Activated effector memory CD4-positive, alpha-beta T cell treated with Interleukin-2 at 50 U/mL for 16 hours (primary cell): ENCODE results near the gene XAGE1B.
"Not testable (repeated sequence)": the region's sequence is repeated elsewhere in the genome, so short reads cannot be mapped to it uniquely, and the experiment has no call there.

ENCODE experiments used
- DNase-seq: peaks from one replicate; pipeline ENCODE4 v3.0.0-alpha.2; 2020

XAGE1B gene

GRCh38 chrX:52516987-52517325, at the start of gene XAGE1B:
Gene XAGE1B (minus strand): TSS chrX:52517063. CDS start chrX:52515527, 1,536 bp downstream.
- not testable (repeated sequence) for DNase-seq

- no peak for DNase-seq
Observed at GRCh38 chrX:52563105-52563504, 46.2 kb upstream of the XAGE1B start.

GRCh38 chrX:52558140-52558539, 41.3 kb upstream of the XAGE1B start:
- no peak for DNase-seq

- DNase-seq, result no peak
Observed at GRCh38 chrX:52556741-52557140, 39.9 kb upstream of the XAGE1B start.

GRCh38 chrX:52553995-52554642, 37.3 kb upstream of the XAGE1B start:
- no peak for DNase-seq

- DNase-seq, result not testable (repeated sequence)
Observed at GRCh38 chrX:52548769-52549168, 31.9 kb upstream of the XAGE1B start.

- DNase-seq, result no peak
Observed at GRCh38 chrX:52544147-52544840, 27.4 kb upstream of the XAGE1B start.

- DNase-seq, result no peak
Observed at GRCh38 chrX:52542311-52542710, 25.4 kb upstream of the XAGE1B start.

- DNase-seq, result not testable (repeated sequence)
Observed at GRCh38 chrX:52541051-52541450, 24.2 kb upstream of the XAGE1B start.

GRCh38 chrX:52516110-52516986, 515 bp downstream of the XAGE1B start:
- not testable (repeated sequence) for DNase-seq

- DNase-seq, result not testable (repeated sequence)
Observed at GRCh38 chrX:52511126-52511525, 5.7 kb downstream of the XAGE1B start.

GRCh38 chrX:52509916-52510315, 6.9 kb downstream of the XAGE1B start:
- DNase-seq, result no peak

- no peak for DNase-seq
Observed at GRCh38 chrX:52507331-52507730, 9.5 kb downstream of the XAGE1B start.

GRCh38 chrX:52504551-52504950, 12.3 kb downstream of the XAGE1B start:
- no peak for DNase-seq

GRCh38 chrX:52501362-52501761, 15.5 kb downstream of the XAGE1B start:
- not testable (repeated sequence) for DNase-seq

- not testable (repeated sequence) for DNase-seq
Observed at GRCh38 chrX:52496419-52496772, 20.5 kb downstream of the XAGE1B start.

GRCh38 chrX:52495545-52496418, 21.1 kb downstream of the XAGE1B start, which contains the start of gene XAGE1A:
Gene XAGE1A (plus strand): TSS chrX:52495808. CDS start chrX:52497362, 1,554 bp downstream.
- not testable (repeated sequence) for DNase-seq

- DNase-seq, result not testable (repeated sequence)
Observed at GRCh38 chrX:52471301-52471700, 45.6 kb downstream of the XAGE1B start.
